ENCODE data around the gene LCORL. TPM values are rescaled to one million over a fixed set of nuclear protein-coding genes. Genes with fewer than 3 reads are reported as not detected.

The LCORL gene
- total RNA-seq, result 10 to 100 TPM; 16.0 to 23.8 (median 18.5) TPM

DNA sequence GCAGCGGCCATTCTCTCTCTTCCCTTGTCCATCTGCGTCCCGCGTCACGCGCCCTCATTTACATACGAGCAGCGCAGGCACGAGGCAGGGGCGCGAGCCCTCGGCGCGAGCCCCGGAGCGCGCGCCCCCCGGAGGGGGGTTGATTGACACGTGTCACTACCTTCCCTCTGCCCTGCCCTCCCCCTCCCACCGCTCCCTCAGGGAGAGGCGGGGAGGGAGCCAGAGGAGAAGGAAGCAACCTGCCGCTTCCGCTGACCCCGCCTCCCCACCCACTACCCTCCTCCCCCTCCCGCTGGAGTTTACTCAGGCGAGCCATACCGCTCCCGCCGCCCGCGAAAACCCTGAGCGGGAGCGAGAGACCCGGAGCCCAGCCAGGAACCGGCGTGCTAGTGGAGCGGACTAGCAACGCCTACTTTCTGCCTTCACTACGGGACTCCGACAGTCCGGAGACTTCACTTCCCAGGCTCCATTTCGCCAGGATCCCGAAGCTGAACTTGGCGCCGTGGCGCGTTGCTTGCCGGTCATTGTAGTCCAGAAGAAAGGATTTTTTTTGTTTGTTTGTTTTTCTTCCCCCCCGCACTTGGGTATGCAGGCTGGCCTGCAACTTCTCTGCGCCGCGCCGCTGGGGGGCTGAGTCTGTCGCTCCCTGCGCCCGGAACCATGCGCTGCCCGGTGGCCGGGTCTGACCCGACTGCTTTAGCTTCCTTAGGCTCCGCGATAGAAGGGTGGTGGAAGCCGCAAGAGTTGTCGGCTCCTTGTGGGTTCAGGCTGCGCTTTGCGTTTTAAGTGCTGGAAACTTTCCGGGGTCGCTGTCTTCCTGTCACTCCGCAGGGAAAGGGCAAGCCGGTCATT, at the start of gene LCORL:
LCORL (minus strand) TSS at position 36 of the 852 bp plus-strand sequence; CDS start at position 32, 4 bp downstream.
- TF ChIP-seq, protein P1, sequence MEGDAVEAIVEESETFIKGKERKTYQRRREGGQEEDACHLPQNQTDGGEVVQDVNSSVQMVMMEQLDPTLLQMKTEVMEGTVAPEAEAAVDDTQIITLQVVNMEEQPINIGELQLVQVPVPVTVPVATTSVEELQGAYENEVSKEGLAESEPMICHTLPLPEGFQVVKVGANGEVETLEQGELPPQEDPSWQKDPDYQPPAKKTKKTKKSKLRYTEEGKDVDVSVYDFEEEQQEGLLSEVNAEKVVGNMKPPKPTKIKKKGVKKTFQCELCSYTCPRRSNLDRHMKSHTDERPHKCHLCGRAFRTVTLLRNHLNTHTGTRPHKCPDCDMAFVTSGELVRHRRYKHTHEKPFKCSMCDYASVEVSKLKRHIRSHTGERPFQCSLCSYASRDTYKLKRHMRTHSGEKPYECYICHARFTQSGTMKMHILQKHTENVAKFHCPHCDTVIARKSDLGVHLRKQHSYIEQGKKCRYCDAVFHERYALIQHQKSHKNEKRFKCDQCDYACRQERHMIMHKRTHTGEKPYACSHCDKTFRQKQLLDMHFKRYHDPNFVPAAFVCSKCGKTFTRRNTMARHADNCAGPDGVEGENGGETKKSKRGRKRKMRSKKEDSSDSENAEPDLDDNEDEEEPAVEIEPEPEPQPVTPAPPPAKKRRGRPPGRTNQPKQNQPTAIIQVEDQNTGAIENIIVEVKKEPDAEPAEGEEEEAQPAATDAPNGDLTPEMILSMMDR (IDR thresholded peaks at IDR 0.05; ENCODE audit: low read depth), result no peak

- TF ChIP-seq, protein P1 (IDR thresholded peaks at IDR 0.05; ENCODE audit: low read depth), result no peak
These were observed 48.3 kb upstream of the LCORL start for GRCh38 chr4:18069810-18070209.

DNA sequence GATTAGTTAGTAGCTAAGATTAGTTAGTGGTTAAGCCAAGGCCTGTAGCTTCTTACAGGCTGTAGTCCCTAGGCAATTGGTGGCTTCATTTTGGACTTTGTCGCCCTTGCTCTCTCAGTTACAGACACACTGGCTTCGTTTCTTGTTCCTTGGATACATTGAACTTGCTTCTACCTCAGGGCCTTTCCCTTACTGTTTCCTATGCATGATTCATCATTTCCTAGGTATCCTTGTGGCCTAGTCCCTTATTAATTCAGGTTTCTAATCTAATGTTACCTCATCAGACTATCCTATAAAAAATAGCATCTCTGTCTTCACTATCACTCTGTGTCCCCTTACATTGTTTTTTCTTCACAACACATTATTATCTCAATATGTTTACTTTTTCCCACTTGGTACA, 45.5 kb upstream of the LCORL start:
- TF ChIP-seq, protein P1 (IDR thresholded peaks at IDR 0.05; ENCODE audit: low read depth), result no peak

- TF ChIP-seq, protein P1 (IDR thresholded peaks at IDR 0.05; ENCODE audit: low read depth), result no peak
These were observed 41.5 kb upstream of the LCORL start for GRCh38 chr4:18063079-18063478.

GRCh38 chr4:18057821-18058533, 36.4 kb upstream of the LCORL start:
- TF ChIP-seq, protein P1 (IDR thresholded peaks at IDR 0.05; ENCODE audit: low read depth), result no peak

GRCh38 chr4:18056030-18056429, 34.5 kb upstream of the LCORL start:
- TF ChIP-seq, protein P1 (IDR thresholded peaks at IDR 0.05; ENCODE audit: low read depth), result no peak

DNA sequence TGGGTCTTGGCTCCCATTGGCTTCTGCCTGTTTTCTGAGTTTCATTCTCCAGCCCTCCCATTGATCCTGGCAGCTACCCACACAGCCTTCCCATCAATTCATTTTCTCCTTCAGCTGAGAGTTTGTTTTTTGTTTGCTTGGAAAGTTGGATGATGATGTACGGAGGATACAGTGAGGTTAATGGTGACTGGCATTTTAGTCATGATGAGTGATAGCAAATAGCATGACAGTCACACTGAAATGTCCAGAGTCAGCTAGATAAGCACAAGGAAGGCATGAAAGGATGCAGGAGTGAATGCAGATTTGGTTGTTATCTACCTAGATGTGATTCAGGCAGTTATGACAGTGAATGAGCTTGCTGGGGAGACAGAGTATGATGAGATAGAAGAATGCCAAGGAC, 30.6 kb upstream of the LCORL start:
- TF ChIP-seq, protein P1 (IDR thresholded peaks at IDR 0.05; ENCODE audit: low read depth), result no peak
